NCI-H524 (cell line): ENCODE results near the gene ST3GAL3.
A peak's percentile ranks its signal among the peaks of the same experiment; 100 is the strongest.

Experiments
- DNase-seq, 2 experiments: peaks; one replicate each; lab custom pipeline; 2025; lab: John Stamatoyannopoulos, UW

The ST3GAL3 gene

DNA sequence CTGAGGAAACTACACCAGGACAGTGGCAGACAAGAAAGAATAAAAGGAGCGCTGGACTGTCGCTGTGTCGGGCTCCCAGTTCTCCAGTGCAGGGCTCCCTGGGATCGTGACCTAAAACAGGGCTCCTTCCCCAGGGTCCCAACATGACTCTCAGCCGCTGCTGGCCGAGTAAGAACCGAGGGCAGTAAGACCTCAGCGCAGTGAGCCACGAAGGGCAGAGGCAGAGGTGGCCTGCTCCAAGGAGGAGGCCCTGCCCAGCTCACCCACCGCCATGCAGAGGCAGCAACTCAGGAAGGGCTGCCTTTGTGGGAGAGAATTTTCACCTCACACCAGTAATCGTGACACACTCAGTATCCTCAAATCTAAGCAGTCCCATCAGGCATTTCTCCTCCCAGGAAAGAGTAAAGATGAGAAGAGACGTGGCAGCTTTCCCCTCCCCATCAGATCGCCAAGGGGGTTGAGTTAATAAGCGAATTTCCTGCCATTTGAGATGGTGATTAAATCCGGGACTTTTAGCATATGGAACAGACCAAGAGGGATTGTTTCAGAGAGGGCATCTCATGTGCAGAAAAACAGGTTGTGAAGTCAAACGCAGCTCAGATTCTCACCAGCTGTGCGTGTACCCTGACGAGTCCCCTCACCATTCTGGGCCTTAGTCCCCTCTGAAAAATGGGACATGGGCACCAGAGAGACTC is 206.5 kb downstream of the ST3GAL3 start:
- peak in 1 of 2 experiments; percentile 48 for DNase-seq

- no peak for DNase-seq
Observed at GRCh38 chr1:43914576-43915525, 207.5 kb downstream of the ST3GAL3 start.

DNA sequence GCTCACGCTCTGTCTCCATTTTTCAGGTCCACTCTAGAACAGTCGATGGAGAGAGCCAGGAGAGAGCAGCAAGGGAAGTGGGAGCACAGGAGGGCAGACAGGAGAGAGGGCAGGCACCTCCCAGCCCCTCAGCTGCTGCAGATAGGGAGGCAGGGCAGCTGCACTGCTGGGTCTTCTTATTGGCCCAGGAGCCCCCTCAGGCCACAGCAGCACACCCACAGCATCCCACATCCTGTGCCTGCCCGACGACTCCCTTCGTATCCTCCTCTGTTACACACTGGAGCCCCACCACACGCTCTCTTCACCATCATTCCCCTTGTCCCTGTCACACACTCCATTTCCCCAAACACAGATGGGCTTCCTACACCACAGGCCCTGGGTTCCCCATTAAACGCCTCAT is 212.6 kb downstream of the ST3GAL3 start:
- no peak for DNase-seq

- no peak for DNase-seq
Observed at GRCh38 chr1:43921022-43921421, 213.7 kb downstream of the ST3GAL3 start.

GRCh38 chr1:43924516-43924915 is 217.2 kb downstream of the ST3GAL3 start:
- no peak for DNase-seq

- no peak for DNase-seq
Observed at GRCh38 chr1:43925846-43926245, 218.5 kb downstream of the ST3GAL3 start.

DNA sequence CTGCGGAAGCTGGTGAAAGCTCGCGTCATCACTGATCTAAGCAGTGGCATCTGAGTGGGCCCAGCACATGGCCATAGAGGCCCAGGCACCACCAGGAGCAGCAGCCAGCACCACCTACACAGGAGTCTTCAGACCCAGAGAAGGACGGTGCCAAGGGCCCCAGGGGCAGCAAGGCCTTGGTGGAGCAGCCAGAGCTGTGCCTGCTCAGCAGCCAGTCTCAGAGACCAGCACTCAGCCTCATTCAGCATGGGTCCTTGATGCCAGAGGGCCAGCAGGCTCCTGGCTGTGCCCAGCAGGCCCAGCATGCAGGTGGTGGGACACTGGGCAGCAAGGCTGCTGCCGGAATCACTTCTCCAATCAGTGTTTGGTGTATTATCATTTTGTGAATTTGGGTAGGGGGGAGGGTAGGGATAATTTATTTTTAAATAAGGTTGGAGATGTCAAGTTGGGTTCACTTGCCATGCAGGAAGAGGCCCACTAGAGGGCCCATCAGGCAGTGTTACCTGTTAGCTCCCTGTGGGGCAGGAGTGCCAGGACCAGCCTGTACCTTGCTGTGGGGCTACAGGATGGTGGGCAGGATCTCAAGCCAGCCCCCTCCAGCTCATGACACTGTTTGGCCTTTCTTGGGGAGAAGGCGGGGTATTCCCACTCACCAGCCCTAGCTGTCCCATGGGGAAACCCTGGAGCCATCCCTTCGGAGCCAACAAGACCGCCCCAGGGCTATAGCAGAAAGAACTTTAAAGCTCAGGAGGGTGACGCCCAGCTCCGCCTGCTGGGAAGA is 223.0 kb downstream of the ST3GAL3 start:
- no peak for DNase-seq

DNA sequence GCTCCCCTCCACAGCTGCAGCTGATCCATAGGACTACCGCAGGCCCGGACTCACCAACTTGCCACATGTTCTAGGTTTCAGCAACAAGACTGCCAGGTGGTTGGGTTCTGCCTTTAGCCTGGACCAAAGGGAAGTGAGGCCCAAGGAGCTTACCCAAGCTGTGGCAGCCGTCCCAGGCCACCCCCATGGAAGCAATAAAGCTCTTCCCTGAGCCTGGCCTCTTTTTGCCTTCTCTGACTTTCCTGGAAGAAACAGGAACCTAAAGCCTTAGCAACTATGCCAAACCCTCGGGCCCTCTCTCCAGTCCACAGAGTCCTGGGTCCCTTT is 223.6 kb downstream of the ST3GAL3 start:
- DNase-seq = no peak

DNA sequence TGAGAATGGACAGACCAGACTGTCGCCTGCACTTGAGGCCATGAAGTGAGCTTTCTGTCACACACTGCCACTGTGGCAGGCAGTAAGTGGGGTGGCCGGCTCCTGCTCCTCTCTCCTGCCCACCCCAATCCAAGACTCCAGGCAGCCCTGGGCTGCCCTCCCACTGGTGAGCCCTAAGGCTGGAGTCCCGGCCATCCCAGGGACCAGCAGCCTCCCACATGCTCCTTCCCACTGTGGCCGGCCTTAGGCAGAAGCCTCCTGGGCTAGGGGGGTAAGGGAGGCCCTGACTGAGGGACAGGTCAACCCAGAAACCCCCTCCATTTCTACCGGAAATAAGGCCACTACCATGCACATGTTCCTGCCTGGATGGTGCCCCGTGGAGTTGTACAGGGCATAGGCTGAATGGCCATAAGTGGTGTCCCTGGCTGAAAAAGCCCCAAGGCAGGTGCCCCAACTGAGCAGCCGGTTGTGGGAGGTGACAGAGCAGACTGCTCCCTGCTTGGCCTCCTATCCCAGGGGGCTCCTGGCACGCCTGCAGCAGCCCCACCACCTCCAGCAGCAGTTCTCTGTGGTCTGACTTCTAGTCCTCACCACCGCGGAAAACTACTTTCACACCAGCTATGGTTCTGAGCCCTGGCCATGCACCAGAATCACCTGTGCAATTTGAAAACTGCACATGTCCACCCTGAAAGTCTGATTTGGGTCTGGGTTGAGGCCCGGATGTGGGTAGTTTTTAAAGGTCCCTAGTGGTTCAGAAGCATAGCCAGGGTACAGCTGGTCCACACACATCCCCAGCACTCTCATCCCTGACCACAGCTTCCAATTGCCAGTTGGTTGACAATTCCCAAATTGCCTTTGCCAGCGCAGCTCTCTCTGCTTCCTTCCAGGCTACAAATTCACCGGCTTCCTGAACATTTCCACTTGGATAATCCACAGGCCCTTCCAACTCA is 224.7 kb downstream of the ST3GAL3 start:
- no peak for DNase-seq

DNA sequence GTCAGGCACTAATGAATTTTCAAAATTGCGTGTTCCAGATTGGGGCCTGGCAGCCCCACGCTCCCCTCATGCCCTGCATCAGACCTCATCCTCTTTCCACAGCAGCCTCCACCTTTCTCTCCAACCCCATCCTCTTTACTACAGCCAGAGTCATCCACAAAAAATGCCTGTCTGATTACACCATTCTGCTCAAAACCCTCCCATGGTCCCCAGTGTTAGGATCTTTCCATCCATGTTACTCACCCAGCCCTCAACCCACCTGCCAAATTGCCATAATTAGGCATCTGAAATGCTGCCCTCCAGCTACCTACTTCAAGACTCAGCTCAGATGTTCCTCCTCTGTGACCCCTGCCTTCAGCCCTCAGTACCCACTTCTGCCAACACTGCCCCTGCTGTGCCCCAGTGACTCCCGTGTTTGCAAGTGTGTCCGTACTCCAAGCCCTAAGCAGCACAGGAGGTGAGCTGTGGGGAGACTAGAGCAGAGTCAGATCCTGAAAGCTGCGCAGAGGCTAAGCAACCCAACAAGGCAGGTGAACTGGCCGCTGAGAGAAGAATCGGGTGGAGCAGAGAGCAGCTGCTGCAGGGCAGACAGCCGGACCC is 225.6 kb downstream of the ST3GAL3 start:
- no peak for DNase-seq

- peak in 1 of 2 experiments; percentile 49 for DNase-seq
Observed at GRCh38 chr1:43933386-43934100, 226.2 kb downstream of the ST3GAL3 start, which contains the start of gene ARTN. Gene ARTN, plus strand, starts transcription at chr1:43933801. Its CDS starts 1,856 bp downstream, at chr1:43935657.

- DNase-seq = peak; percentile 62 to 79
Observed at GRCh38 chr1:43934101-43934985, 227.0 kb downstream of the ST3GAL3 start.

DNA sequence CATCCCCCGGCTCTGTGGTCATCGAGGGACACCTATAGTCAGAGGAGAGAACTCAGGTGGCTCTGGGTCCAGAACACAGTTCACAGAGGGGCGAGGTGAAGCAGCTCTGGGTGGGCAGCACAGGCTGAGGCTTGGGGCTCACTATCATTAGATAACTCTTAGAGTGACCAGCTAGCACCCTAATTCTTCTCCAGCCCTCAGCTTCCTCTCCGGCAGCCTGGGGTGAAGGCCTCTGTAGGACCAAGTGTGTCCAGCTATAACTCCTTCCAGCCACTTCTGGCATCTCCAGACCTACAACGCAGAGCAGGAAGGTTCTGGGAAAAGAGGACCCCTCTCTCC is 227.6 kb downstream of the ST3GAL3 start:
- DNase-seq = no peak

DNA sequence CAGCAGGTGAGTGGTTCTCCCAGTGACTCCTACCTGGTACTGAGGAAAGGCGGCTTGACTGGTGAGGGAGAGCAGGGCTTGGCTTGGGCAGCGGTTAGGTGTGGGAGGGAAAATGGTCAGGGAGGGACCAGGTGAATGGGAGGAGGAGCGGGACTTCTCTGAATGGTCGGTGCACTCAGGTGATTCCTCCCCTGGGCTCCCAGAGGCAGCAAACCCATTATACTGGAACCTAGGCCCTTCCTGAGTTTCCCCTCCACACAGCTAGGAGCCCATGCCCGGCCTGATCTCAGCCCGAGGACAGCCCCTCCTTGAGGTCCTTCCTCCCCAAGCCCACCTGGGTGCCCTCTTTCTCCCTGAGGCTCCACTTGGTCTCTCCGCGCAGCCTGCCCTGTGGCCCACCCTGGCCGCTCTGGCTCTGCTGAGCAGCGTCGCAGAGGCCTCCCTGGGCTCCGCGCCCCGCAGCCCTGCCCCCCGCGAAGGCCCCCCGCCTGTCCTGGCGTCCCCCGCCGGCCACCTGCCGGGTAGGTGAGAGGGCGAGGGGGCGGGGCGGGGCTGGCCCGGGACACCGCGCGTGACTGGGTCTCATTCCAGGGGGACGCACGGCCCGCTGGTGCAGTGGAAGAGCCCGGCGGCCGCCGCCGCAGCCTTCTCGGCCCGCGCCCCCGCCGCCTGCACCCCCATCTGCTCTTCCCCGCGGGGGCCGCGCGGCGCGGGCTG is 228.5 kb downstream of the ST3GAL3 start:
- no peak for DNase-seq

DNA sequence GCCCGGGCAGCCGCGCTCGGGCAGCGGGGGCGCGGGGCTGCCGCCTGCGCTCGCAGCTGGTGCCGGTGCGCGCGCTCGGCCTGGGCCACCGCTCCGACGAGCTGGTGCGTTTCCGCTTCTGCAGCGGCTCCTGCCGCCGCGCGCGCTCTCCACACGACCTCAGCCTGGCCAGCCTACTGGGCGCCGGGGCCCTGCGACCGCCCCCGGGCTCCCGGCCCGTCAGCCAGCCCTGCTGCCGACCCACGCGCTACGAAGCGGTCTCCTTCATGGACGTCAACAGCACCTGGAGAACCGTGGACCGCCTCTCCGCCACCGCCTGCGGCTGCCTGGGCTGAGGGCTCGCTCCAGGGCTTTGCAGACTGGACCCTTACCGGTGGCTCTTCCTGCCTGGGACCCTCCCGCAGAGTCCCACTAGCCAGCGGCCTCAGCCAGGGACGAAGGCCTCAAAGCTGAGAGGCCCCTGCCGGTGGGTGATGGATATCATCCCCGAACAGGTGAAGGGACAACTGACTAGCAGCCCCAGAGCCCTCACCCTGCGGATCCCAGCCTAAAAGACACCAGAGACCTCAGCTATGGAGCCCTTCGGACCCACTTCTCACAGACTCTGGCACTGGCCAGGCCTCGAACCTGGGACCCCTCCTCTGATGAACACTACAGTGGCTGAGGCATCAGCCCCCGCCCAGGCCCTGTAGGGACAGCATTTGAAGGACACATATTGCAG is 229.3 kb downstream of the ST3GAL3 start:
- DNase-seq = peak in 1 of 2 experiments; percentile 32

GRCh38 chr1:43937179-43937865 is 230.0 kb downstream of the ST3GAL3 start:
- DNase-seq = no peak

GRCh38 chr1:43938383-43938782 is 231.0 kb downstream of the ST3GAL3 start:
- no peak for DNase-seq
